Nephron (organoid): Measurements from ENCODE around the gene FBN2.

ENCODE experiments used
- H3K27ac Mint-ChIP-seq, 3 experiments: 2 replicates each; pipeline ENCODE4 v1.8.0; 2020; ENCODE audit warnings: mixed read lengths in 3 of 3, mild to moderate bottlenecking in 2 of 3, moderate library complexity in 1 of 3
- H3K27me3 Mint-ChIP-seq: 2 replicates; pipeline ENCODE4 v1.8.0; 2021; ENCODE audit warnings: low read depth, mild to moderate bottlenecking, moderate library complexity, mixed read lengths
- H3K36me3 Mint-ChIP-seq: 2 replicates; pipeline ENCODE4 v1.8.0; 2020; ENCODE audit warnings: low read depth, mixed read lengths
- H3K4me1 Mint-ChIP-seq: 2 replicates; pipeline ENCODE4 v1.8.0; 2020; ENCODE audit warnings: mixed read lengths
- H3K4me3 Mint-ChIP-seq, 3 experiments: 2 replicates each; pipeline ENCODE4 v1.8.0; 2020; ENCODE audit warnings: mild to moderate bottlenecking in 3 of 3, mixed read lengths in 3 of 3, moderate library complexity in 2 of 3
- H3K9me3 Mint-ChIP-seq: 2 replicates; pipeline ENCODE4 v1.8.0; 2020; ENCODE audit warnings: mixed read lengths
- CTCF ChIP-seq, 3 experiments: fragments of 200-600 bp; sonication (generic); IDR thresholded peaks; one replicate each; pipeline ENCODE4 v1.5.0; 2021; ENCODE audit warnings: antibody characterized with exemption in 3 of 3; ENCODE audit not compliant: unreplicated experiment in 3 of 3

Gene FBN2

GRCh38 chr5:128412145-128412930 is 125.7 kb downstream of the FBN2 start:
- Mint-ChIP-seq H3K4me3 (no peak overlapping the region), H3K27ac (no peak overlapping the region), H3K9me3 (peaks cover 23% of the 10 kb centered on the region), H3K27me3 (no peaks in the 10 kb centered on the region), H3K4me1 (peaks cover 25% of the 10 kb centered on the region), H3K36me3 (peaks cover 65% of the 10 kb centered on the region)
- TF ChIP-seq CTCF (IDR thresholded peaks at IDR 0.05; ENCODE audit: unreplicated experiment in 3 of 3), result no peak

- Mint-ChIP-seq H3K4me1 (peaks cover 40% of the 10 kb centered on the region), H3K27me3 (no peaks in the 10 kb centered on the region), H3K9me3 (peaks cover 7% of the 10 kb centered on the region), H3K27ac (peak overlapping the region in 2 of 3 experiments; percentile 24 to 63), H3K4me3 (no peak overlapping the region), H3K36me3 (peaks cover 64% of the 10 kb centered on the region)
- no peak for TF ChIP-seq CTCF (IDR thresholded peaks at IDR 0.05; ENCODE audit: unreplicated experiment in 3 of 3)
Observed at GRCh38 chr5:128409166-128409800, 128.8 kb downstream of the FBN2 start.

DNA sequence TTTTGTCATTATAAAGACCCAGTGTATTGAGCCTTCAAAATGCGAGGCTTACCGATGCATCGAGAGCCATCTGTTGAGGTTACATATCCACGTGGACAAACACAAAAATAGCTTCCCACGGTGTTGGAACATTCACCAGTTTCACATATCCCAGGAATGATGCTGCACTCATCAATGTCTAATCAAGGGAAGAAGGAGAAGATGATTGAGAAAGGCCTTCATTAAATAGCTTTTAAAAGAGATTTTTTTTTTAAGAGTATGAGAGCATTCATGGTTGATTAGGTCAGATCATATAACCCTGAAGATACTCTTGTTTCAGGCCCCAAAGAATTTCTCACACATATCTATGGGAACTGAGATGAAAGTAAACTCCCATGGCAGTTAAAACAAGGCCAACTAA is 129.4 kb downstream of the FBN2 start:
- peaks cover 40% of the 10 kb centered on the region for H3K4me1 Mint-ChIP-seq

GRCh38 chr5:128407944-128408343 is 130.1 kb downstream of the FBN2 start:
- Mint-ChIP-seq H3K36me3 (peaks cover 58% of the 10 kb centered on the region), H3K4me3 (no peak overlapping the region), H3K9me3 (peaks cover under 1% of the 10 kb centered on the region), H3K4me1 (peaks cover 47% of the 10 kb centered on the region), H3K27ac (peak overlapping the region in 2 of 3 experiments; percentile 36 to 77), H3K27me3 (no peaks in the 10 kb centered on the region)
- no peak for TF ChIP-seq CTCF (IDR thresholded peaks at IDR 0.05; ENCODE audit: unreplicated experiment in 3 of 3)

More for the DNA sequence above, 129.4 kb downstream of the FBN2 start:
- no peak for TF ChIP-seq CTCF (IDR thresholded peaks at IDR 0.05; ENCODE audit: unreplicated experiment in 3 of 3)
- H3K4me3 Mint-ChIP-seq, result no peak overlapping the region
- H3K9me3 Mint-ChIP-seq, result peaks cover 3% of the 10 kb centered on the region
- no peaks in the 10 kb centered on the region for H3K27me3 Mint-ChIP-seq
- H3K36me3 Mint-ChIP-seq, result peaks cover 60% of the 10 kb centered on the region
- H3K27ac Mint-ChIP-seq, result peak overlapping the region; percentile 24 to 39 (median 36)

DNA sequence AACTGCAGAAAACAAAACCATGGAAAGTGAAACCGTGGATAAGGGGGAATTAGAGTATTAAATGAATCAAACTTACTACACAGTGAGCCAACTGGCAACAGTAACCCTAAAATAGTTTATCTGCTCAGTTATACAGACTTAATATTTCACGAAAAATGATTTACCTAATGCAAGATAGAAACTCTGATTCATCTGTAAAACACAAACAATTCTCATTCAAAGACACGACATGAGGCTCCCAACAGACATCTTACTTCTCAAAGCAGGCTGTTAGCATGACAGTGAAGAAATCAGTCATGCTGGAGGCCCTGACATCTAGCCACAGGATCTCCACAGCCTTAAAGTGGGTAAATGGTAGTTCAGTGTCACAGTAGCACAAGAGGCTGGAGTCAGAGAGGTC is 131.2 kb downstream of the FBN2 start:
- peaks cover 56% of the 10 kb centered on the region for H3K4me1 Mint-ChIP-seq
- no peak overlapping the region for H3K4me3 Mint-ChIP-seq
- TF ChIP-seq CTCF (IDR thresholded peaks at IDR 0.05; ENCODE audit: unreplicated experiment in 3 of 3), result no peak

More for the DNA sequence above, 131.2 kb downstream of the FBN2 start:
- H3K27me3 Mint-ChIP-seq, result no peaks in the 10 kb centered on the region
- H3K9me3 Mint-ChIP-seq, result no peaks in the 10 kb centered on the region
- H3K27ac Mint-ChIP-seq, result peak overlapping the region in 1 of 3 experiments; percentile 32
- H3K36me3 Mint-ChIP-seq, result peaks cover 60% of the 10 kb centered on the region
